Stimulated activated CD8-positive, alpha-beta memory T cell treated with anti-CD3 and anti-CD28 coated beads, Interleukin-15, amount 100 ng/mL, for 48 hours (primary cell): Measurements from ENCODE around the gene TBX21.
A peak's percentile ranks its signal among the peaks of the same experiment; 100 is the strongest.

Source experiments
- DNase-seq, 2 donors: peaks; one replicate each; pipeline ENCODE4 v3.0.0-alpha.2; 2020; ENCODE audit warnings: low read depth in 2 of 2

The TBX21 gene

DNA sequence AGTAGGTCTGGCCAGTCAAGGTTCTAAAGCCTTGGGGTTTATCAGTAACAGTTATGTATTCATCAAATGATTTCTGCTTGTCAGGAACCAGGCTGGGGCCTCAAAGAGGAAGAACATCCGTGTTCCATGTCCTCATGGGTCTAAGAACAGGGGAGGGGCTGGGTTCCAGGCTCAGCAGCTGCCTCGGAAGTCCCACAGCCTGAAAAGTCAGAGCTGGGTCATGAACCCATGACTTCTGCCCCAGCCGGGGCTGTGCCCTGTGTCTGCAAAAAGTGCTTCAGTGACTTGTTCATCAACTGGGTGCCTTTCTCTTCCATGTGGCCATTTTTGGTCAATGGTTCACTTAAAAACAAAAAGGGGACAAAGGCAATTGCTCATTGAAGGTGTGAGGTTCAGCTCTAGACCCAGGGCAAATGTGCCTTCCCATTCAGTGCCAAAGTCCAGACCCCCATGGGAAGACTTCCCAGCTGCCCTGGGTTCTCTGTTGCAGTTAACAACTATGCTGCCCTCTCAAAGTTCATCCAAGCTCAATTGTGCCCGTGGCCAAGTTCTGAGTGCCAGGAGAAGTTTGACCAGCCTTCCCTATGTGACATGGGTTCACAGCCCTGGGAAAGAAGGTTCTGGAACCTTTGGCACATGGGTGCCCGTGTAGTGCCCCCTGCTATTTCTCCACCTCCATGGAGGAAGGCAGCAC, 20.6 kb upstream of the TBX21 start:
- no peak for DNase-seq

DNA sequence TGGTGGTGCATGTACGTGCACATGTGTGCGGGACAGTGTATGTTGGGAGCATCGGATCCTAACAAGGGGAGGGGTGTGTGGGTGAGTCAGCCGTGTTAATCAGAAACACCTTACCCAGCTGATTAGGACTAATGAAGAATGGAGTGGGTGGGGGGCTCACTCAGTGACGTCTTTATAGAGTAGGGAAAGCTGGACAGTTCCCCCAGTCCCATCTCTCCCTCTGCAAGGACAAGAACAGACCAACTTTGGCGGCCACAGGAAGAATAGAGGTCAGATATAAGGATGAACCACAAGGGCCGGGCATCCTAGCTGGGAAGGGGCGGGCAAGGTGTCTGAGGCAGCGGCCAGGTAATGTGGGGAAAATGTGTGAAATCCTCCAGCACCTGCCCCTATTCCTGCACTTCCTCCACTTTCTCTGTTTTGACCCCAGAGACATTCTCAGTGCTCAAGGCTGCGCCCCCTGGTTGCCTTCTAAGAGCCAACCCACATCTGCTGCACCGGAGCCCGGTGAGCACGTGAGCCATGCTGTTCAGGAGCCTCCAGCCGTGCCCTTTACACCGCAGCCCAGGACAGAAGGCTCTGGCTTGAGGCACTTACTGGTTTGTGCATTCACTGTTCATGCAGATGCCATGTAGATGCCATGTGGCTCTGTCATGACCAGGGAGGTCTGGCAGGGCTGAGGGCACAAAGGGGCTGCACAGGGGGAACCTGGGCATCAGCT, 18.9 kb upstream of the TBX21 start:
- DNase-seq, result no peak

DNA sequence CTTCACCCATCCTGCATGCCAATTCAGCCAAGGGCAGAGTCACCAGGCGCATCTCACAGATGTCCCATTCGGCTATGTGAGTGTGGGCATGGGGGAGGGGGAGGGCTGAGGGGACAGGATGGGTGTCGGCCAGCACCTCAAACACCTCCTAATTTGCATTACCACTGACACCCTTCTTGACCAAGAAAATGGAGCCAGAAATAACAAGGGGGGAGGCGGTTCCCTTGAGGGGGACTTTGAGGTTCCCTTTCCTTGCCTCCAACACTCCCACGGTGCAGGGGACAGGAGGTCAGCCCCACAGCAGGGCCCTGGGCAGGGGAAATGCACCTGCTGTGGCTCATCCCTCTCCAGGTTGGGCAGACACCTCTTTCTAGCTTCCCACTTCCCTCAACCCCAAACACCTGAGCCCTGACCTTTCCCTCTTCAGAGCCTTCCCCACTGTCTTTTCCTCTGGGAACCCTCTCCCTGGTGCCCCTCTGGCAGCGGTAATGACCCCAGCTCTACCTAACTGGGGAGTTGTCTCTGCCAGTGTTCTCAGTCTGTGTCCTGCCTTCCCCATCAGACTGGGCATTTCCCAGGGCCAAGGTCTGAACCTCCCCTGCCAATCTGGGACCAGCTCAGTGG, 18.2 kb upstream of the TBX21 start:
- DNase-seq, result no peak

DNA sequence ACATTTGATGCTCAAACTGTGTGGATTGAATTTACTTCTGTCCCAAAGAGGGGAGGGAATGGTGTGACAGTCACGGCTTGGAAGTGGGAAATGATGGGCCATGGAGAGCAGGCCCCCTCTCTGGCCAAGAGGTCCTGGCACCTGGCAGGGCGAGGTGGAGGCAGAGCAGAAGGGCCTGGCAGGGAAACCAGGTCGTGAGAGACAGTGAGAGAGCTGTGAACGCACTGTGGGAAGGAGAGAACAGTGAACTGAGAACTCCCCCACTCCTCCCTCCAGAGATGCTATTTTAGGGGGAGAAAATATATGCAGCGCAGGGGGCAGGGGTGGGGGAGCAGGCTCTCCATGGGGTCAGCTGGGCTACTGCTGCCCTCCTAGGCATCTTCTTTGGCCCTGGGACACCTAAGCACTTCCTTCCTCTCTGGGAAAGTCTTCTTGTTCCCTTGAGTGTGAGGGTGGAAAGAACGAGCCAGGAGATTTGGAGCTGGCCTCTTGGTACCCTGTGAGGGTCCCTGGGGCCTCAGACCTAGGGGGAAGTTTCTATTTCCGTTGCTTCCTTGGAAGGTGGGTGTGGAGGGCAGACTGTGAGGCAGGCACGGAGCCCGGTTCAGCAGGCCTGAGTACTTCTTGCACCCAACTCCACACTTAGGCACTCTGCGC, 17.2 kb upstream of the TBX21 start:
- DNase-seq, result no peak

DNA sequence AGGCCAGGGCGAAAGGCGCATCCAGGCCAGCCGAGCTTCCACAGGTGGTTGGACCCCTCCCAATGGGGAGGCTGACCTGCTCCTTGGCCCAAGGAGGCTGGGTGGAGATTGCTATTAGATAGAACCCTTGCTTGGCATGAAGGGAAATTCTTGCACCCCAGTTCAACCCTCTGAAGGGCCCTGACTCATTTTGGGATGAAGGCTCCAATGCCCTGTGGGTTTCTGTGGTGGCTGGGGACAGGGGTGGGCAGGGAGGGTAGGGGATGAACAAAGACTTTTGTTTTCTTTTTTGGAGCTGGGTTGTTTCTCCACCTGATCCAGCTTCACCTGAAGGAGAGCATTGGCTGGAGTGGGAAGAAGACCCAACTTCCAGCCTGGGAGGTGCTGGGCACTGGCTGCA, 16.7 kb upstream of the TBX21 start:
- no peak for DNase-seq

DNA sequence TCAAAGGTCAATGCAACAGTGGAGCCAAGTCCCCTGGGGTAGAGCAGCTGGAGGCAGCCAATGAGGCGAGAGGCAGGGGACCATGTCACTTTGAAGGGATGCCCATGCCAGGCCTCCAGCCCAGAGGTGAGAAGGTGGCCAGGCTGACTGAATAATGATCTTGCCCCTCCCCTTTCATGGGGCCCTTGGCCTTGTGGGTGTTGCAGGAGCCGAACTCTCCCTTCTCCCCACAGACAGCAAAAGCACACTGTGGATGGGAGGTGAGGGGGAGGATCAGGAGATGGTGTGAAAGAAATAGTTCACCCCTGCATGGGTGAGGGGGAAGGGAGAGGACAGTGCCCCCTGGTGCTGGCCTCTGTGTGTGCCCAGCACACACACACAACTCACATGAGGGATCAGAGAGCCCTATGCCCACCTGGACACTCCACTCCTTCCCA, 15.8 kb upstream of the TBX21 start:
- DNase-seq, result peak in 1 of 2 donors; percentile 46

DNA sequence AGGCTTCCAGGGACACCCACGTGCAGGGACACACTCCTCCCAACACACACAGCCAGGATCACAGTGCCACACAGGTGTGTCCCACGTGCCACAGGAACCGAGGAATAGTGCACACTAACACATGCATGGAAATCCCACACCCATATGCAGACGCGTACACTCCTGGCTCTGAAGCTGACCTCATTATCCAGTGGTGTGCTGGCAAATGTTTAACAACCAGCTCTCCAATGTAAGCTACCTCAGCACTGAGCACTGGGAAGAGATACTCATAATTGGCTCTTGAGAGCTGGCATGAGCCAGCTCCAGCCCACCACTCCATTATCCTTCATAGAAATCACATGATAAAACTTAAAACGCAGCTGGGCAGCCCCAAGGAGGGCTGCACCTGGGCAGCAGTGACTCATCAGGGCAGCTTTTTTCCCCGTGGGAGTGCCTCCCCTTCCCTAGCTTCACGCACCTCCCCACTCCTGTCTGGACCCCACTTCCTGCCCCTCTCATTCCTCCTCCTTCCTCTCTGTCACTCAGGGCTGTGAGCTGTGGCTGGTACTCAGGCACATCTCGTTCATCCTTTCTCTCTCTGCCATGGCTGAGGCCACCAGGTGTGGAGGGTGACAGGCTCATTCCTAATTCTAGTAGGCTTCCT, 14.9 kb upstream of the TBX21 start:
- DNase-seq, result no peak

DNA sequence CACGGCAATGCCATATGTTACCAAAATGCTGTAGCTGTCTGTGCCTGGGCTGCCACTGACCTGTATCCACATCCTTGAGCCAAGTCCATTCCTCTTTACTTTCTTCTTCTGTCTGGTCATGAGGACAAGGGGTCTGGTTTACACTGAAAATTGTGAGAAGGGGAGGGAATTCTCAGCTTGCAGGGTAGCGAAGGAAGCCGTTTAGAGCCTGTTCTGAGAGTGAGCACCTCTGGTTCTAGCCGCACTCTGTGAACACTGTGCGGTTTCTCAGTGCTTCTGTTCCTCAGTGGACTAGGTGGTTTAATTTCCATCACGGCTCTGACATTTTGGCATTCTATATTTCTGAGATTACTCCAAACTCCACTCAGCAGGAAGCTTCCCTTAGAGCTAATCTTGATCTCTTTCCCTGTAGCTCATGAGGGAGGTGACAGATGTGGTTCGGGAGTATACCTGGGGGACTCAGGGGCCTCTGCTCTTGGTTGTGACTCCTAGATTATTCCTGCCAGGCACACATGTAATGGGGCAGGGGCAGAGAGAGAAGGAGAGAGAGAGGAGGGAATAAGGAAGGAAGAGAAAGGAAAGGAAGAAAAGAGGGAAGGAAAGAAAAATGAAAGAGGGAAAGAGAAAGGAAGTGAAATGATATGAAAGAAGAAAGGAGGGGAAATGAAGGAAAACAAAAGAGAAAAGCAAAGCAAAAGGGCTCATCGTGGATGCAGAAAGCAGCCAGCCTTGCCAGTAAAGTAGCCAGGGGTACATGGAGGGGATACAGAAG, 14.2 kb upstream of the TBX21 start:
- no peak for DNase-seq

DNA sequence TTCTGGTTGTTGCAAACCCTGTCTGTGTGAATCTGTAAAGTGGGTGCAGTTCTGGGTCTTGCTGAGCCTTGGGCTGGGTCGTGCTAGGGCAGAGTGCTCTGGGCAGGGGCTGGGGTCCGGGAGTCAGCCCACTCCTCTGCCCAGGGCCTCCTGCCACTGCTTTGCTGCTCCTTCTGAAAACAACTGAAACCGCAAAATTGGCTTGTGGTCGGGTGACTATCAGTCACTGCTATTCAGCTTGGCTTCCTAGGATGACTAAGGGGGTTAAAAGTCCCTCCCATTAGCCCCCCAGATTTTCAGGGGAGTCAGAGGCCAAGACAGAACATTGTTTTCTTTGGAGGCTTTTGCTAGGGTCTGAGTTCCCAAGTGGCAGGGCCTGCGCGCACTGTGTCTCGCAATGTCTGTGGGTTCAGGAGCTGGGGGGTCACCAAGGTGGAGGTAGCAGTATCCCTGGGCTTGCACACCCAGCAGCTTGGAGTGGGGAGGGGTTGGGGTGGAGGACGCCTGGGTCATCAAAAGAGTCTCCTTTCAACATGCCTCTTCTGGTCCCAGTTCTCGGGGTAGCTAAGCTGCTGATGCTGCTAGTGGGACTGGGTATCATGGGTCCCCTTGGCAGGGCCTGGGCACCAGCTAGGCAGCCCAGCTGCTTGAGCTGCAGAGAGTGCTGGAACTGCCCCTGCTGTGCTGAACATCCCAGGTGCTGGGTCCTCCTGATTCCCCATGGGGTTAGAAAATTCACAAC, 13.5 kb upstream of the TBX21 start:
- DNase-seq, result peak; percentile 75 to 79

DNA sequence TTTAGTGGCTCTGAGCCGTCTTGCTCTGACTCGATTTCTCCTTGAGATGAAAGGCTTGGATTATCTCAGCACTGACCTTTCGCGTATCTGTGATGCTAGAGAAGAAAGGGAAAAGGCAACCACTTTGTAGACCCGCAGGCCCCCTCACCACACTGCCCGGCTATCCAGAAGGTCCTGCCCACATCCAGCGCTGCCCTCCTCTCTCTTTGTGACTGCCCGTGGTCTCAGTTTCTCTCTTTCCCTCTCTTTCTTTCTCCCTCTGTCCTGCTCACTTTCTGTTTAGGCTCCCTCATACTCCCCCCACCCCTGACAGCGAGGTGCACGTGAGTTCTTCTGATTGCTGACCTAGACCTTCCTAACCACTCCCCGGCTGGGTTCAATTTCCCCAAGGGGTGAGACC, 12.8 kb upstream of the TBX21 start:
- no peak for DNase-seq

DNA sequence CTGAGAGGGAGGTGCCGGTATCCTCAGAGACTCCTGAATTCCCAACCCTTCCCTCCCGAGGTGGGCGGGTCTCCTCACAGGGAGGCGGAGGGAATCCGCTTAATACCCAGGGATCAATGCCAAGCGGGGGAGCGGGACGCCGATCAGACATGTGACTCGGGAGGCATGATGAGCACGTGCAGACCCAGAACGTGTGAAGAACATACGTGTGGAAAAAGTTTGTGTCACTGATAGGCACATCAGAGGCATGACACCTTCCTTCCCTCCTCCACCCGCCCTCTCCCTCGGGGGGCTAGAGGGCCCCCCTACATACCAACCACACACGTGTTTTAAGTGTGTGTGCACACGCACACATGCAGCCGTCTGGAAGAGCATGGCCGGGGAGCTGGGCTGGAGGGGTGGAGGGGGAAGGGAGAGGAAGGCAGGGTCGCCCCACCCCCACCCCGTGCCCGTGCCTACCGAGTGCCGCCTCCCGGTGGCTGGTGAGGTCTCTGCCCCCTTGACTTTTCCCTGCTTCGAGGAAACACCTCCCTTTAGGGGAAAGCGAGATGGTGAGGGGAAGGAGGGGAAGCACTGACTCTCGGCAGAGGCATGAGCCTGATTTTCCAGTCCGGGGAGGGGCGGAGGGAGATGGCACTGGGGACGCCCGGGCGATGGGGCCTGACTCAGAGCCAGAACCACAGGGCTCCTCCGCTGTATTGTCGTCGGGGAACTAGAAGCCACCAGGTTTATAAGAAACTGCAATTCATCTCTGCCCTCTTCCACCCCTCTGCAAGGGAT, 12.1 kb upstream of the TBX21 start:
- peak; percentile 96 to 97 for DNase-seq

DNA sequence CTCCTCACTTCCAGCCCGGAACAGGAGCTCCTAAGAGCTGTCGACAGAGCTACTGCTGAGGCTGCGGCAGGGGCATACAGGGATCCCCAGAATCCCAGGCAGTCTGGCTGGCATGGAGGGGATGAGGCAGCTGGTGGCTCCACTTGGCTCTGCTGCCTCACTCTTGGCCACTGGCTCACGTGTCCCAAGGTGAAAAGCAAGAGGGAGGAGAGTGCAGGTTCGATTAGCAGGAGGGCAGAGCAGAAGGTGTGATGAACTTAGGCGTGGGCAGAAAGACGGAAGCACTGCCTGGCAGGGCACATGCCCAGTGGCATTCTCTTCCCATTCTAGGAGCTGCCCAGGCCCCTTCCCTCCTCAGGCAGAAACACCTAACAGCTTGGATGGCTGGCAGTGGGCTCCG, 11.3 kb upstream of the TBX21 start:
- DNase-seq, result no peak

DNA sequence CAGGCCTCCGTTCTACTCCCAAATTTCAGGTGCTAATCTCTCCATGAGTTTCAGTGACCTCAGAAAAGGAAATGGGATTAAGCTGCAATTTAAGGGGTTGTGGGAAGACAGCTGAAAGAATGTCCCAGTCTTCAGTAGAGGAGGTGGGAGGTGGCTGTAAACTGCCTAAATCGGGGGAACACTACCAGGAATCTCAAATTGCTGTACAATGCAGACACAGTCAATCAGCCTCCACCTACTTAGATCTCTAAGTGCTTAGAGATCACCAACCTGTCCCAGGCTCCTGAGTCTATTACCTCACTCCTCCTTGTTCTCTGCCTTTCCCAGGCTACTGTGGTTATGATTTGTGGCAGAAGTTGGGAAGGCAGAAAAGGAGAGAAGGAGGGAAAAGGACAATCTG, 8.3 kb upstream of the TBX21 start:
- DNase-seq, result no peak

DNA sequence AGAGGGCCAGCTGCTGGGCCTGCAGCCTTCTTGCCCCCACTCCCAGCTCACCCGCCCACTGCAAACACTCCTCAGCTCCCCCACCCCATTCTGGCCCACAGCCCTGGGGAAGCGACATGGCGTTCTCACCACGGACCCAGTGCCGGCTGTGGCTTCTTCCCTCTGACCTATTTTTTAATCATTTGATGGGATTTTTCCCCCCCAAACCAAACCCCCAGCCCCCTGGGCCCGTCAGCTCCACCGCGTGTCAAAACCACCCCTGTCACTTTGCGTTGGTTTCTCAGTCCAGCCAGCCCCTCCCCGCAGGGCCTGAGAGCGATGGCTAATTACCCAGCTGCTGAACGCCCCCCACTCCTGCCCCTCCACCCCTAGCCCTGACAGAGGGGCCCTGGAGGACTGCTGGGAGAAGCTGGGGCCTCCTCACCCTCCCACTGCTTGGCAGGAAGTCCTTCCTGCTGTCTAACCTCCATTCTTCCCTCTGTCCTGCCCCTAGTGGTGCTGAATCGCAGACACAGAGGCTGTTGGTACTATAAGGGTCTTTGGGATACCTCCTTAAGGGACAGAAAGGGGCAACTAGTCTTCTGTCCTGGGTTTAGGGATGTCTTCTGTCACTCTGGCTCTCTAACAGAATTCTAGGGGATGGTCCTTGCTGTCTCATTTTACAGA, 7.5 kb upstream of the TBX21 start:
- no peak for DNase-seq

DNA sequence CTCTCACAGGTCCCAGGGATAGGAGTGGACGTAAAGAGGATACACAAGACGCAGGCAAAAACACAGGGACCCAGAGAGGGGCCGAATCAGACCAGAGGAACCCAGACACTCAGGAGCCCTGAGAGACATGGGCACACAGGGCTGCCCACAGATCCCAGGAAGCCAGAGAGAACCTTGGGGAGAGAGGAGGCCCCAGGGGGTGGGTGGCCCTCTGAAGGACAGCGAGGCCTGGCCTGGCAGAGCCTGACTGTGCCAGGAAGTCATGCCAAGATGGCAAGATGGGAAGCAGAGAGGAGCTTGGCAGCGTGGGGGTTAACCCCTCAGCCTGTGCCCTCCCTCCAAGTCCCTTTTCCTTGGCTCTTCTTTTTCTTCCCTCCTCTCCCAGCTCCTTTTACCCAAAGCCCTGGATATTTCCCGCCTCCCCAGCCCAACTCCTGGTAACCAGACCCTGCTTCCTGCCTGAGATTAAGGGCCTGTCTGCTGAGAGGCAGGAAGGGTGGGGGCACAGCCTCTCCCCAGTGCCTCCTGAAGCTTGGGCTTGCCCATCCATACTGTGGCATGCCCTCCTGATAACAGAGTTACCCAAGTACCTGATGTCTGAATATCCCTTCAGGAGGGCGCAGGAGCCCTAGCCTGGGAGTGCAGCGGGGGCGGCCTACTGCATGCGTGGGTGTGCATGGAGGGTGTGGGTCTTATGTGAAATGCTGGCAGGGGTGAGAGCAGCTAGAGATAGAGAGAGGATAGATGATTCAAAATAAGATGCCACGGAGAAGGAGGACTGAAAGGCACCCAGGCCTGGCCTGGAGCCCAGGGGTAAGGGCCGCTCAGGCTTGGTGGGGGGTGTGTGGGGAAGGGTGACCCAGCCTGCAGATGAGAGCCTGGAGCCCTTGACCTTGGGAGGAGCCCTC, 6.0 kb upstream of the TBX21 start:
- no peak for DNase-seq

DNA sequence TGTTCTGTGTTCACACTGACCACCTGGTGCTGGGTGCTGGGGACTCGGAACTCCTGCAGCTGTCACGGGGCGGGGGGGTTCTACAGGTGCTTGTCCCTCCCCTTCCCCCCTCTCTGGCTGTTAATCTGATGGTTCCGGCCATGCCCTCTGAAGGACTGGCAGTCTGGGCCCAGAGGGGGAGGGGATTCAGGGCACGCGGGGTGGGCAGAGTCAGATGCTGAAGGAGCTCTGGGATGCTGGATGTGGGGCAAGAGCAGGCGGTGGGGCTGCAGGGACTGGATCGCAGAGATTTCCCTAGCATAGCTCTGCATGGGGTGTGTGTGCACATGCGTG, 5.4 kb upstream of the TBX21 start:
- DNase-seq, result no peak

DNA sequence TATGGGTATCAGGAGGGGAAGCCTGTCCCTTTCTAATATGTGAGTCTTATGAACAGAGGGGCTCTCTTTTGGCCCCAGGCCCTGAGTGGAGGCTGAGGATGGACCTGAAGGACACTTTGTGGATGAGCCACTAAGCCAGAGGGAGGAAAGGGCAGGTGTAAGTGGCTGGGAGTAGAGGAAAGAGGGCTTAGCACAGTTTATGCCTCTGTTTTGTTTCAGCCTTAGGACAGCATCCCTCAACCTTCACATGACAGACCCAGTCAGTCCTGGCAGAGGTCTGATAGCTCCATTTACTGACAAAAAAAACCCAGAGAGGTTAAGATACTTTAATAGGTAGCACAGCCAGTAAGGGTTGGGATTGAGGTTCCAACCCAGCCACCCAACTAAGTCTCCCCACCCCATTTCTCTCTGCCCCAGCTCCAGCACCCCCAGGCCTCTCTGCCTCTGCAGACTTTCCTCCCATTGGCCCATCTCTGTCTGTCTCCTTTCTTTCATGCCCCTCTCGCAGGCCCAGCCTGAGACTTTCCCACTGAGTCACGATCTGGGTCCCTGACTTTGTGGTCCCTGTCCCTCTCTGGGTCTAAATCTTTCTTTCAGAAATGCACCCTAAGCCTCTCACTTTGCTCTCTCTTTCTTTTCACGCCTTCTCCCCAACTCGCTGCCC, 4.7 kb upstream of the TBX21 start:
- DNase-seq, result no peak

DNA sequence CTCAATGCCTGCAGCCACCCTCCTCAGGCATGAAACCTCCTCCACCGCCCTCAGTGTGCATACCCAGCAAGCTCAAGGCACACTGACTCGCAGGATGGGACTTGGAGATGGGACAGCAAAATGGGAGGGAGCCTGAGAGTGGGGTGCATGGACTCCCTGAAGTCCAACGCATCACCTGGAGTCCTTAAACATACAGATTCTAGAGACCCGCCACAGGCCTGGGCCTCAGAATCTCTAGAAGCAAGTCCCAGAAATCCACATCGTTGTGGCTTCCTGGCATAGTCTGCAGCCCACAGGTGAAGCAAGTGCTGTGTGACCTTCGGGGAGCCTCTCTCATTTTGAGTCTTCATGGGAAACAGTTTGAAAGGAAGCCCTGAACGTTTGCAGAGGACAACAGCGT, 3.6 kb upstream of the TBX21 start:
- no peak for DNase-seq
